H1 (cell line): ENCODE results near the gene KIF26B. TPM values are rescaled to one million over a fixed set of nuclear protein-coding genes. Genes with fewer than 3 reads are reported as not detected.

ENCODE experiments used
- HDAC2 ChIP-seq, 2 experiments: fragments of 300-600 bp in 1 of 2; sonication (generic) in 1 of 2; IDR thresholded peaks; 2 replicates each; pipeline ENCODE4 v1.6.1; 2011 to 2012; ENCODE audit warnings: low read depth in 2 of 2, low read length in 2 of 2, mild to moderate bottlenecking in 2 of 2, moderate library complexity in 2 of 2, borderline replicate concordance in 1 of 2, inconsistent platforms in 1 of 2
- RNF2 ChIP-seq: fragments of 200-900, 300-1000 bp; sonication (generic); IDR thresholded peaks from 2 replicates; pipeline ENCODE4 v1.7.1; 2016; ENCODE audit warnings: borderline replicate concordance, low read depth, mild to moderate bottlenecking, antibody characterized with exemption, low read length; ENCODE audit not compliant: poor library complexity, severe bottlenecking; ENCODE audit errors: missing control alignments
- SIRT6 ChIP-seq: IDR thresholded peaks from one replicate; pipeline ENCODE4 v1.7.1; 2012; ENCODE audit warnings: low read length, inconsistent platforms
- polyA plus RNA-seq, 7 experiments: library from polyadenylated mRNA; depleted of rRNA in 3 of 7; stranded (reverse) in 5 of 7; unstranded in 2 of 7; fragments of >200 nt in 5 of 7; fragments of 200-250 nt in 2 of 7; gene quantifications; 1 replicate in 5 of 7; 2 replicates in 1 of 7; 4 replicates in 1 of 7; pipeline versions ENCODE4 v1.2.1 to v1.2.3, GENCODE V29; 2011 to 2013; ENCODE audit warnings: missing spikeins in 2 of 7, mixed read lengths in 2 of 7
- total RNA-seq: library from RNA; stranded (reverse); fragmentation: NEBNext Ultra II Directional; extraction: Animal tissue kit (Norgen Biotek cat#: 25700); gene quantifications from 2 replicates; pipeline ENCODE4 v1.2.1, GENCODE V29; 2021

Gene KIF26B
- total and polyA plus RNA-seq, 2 of the 8 experiments (the other 6 are each of a cell fraction or from before 2014, with no cell fraction given) = 0.06 to 0.28 TPM

DNA sequence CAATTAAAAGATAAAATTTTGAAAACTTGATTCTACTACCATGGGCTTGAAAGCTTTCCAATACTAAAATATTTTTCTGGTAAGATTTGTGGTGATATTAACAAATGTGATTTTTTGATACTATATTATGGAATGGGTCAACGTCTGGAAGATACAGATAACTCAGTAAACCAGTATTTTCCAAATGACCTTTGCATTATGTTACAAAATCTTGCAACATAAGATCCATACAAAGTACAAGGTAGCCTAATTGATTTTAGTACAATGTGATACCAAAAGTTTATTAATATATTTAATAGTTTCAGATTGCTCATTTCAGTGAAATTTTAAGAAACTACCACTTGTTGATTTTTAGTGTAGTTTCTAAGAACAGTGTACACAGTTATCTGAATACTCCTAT, 236.2 kb downstream of the KIF26B start (continued):
- TF ChIP-seq RNF2 (no peak), SIRT6 (no peak), HDAC2 (IDR thresholded peaks at IDR 0.05; ENCODE audit: borderline replicate concordance in 1 of 2, low read depth in 2 of 2, low read length in 2 of 2) (no peak)
